CD4-positive, alpha-beta T cell treated with Interleukin-12 subunit alpha and Interleukin-12 subunit beta, for 1 hour (primary cell): ENCODE results near the gene CYP4Z1.
"Not testable (repeated sequence)": the region's sequence is repeated elsewhere in the genome, so short reads cannot be mapped to it uniquely, and the experiment has no call there.

Source experiments
- DNase-seq: peaks from one replicate; pipeline ENCODE4 v3.0.0-alpha.2; 2020

CYP4Z1 gene

GRCh38 chr1:47128854-47129253, 61.8 kb downstream of the CYP4Z1 start:
- DNase-seq = not testable (repeated sequence)

GRCh38 chr1:47129489-47130230, 62.6 kb downstream of the CYP4Z1 start:
- not testable (repeated sequence) for DNase-seq

DNA sequence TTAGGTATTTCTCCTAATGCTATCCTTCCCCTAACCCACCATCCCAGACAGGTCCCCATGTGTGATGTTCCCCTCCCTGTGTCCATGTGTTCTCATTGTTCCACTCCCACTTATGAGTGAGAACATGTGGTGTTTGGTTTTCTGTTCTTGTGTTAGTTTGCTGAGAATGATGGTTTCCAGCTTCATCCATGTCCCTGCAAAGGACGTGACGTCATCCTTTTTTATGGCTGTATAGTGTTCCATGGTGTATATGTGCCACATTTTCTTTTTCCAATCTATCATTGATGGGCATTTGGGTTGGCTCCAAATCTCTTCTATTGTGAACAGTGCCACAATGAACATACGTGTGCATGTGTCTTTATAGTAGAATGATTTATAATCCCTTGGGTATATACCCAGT, 65.6 kb downstream of the CYP4Z1 start:
- DNase-seq = not testable (repeated sequence)

GRCh38 chr1:47137198-47137597, 70.2 kb downstream of the CYP4Z1 start, which contains the start of gene CYP4A22:
TSS of gene CYP4A22 (plus strand) at chr1:47137441. CDS start at chr1:47137486, 45 bp downstream.
- DNase-seq = no peak

GRCh38 chr1:47137925-47138615, 71.0 kb downstream of the CYP4Z1 start:
- no peak for DNase-seq

- not testable (repeated sequence) for DNase-seq
These were observed 73.3 kb downstream of the CYP4Z1 start for GRCh38 chr1:47140358-47140757.

- not testable (repeated sequence) for DNase-seq
These were observed 76.6 kb downstream of the CYP4Z1 start for GRCh38 chr1:47143654-47144053.

DNA sequence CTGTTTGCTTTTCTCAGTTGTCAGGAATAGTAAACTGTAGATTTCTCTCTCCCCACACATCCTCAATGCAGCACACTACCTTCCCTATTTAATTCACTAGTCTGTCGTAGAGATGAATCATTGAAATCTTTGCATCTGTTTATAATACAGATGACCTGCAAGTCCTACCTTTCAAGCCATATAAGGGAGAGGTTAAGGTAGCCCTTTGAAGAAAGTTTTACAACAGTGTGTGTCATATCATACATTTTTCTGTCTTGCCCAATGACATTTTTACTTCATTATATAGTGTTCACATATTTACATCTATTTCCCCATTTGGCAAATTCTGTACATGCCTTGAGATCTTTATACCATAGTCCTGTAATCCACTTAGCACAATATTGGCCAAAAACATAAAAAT, 79.5 kb downstream of the CYP4Z1 start:
- DNase-seq = not testable (repeated sequence)

- DNase-seq = no peak
These were observed 80.2 kb downstream of the CYP4Z1 start for GRCh38 chr1:47147047-47147785.

DNA sequence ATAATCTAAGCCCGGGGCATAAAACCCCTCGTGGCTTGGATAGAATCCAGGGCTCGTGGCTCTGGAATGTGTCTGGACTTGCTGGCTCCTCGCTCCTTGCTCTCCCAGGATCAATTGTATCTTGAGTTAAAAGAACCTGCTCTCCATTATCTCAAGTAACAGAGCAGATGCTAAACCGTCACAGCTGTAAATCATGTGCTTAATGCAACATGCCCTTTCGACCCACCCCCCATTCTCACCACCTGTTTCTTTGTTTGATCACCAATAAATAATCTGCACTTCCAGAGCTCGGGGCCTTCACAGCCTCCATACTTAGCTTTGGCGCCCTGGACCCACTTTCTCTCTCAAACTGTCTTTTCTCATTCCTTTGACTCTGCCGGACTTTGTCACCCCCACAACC, 82.1 kb downstream of the CYP4Z1 start:
- not testable (repeated sequence) for DNase-seq

- not testable (repeated sequence) for DNase-seq
These were observed 89.4 kb downstream of the CYP4Z1 start for GRCh38 chr1:47156457-47156856.

GRCh38 chr1:47157957-47158356, 90.9 kb downstream of the CYP4Z1 start:
- DNase-seq = not testable (repeated sequence)

DNA sequence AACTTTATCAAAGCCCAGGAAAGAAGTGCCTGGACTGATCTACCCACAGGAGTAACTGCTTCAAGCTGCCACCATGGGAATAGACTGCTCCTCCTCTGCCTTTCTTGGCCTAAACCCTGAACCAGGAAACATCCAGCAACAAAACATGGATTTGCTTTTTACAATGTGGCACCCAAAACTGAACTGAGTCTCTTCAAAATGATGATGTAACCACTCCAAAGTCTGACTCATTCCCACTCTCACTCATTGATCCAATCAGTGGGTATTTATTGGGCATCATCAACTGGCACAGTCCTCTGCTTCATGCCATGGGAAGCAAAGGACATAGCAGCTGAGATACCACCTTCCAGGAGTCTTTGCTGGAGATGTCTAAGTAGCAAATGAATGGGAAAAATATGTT, 93.7 kb downstream of the CYP4Z1 start:
- no peak for DNase-seq

DNA sequence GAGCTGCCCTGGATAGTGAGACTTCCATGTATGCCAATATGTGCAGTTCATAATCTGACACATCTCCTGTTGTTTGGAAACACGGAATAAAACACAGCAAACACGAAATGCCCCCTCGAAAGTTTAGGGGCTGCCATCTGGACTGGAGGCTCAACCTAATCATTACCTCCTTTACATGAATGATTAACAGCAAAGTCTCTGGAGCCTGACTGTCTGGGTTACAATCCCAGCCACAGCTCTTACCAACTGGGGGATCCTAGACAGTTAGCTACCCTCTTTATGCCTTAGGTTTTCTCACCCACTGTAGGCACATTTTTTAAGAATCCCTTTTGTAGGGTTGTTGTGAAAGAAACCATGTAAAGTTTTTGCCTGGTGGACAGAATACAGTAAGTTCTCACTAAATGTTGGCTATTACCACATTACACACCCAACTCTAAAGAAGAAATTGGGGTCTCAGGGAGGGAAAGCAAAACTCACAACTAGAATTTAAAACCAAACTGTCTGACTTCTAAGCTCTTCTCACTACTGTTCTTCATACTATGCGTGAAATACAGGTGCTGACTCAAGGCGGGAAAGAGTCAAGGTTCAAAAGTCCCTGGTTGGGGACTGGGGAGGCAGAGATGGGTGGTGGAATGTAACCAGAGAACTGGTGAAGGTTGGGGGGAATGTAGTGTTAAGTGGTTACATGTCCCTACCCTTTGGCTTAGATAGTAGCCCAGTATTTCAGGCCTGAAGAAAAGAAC, 94.4 kb downstream of the CYP4Z1 start:
- DNase-seq = no peak

GRCh38 chr1:47164552-47164951, 97.5 kb downstream of the CYP4Z1 start:
- DNase-seq = no peak
